ENCODE data around the gene ACBD4.

Gene ACBD4

GRCh38 chr17:45161288-45162024 is 26.0 kb downstream of the ACBD4 start, which contains the start of gene HEXIM2:
HEXIM2 (plus strand) TSS chr17:45161875; CDS start chr17:45162794, 919 bp downstream.
- peak; percentile 99 for DNase-seq

- DNase-seq: no peak
Observed at GRCh38 chr17:45162025-45162687, 26.7 kb downstream of the ACBD4 start.

GRCh38 chr17:45164734-45165269 is 29.3 kb downstream of the ACBD4 start:
- DNase-seq: no peak

- no peak for DNase-seq
Observed at GRCh38 chr17:45168991-45169752, 33.7 kb downstream of the ACBD4 start.

GRCh38 chr17:45170280-45170930 is 34.9 kb downstream of the ACBD4 start:
- no peak for DNase-seq

GRCh38 chr17:45170931-45171337 is 35.4 kb downstream of the ACBD4 start:
- no peak for DNase-seq

GRCh38 chr17:45171338-45172231 is 36.1 kb downstream of the ACBD4 start:
- no peak for DNase-seq

GRCh38 chr17:45172232-45172540 is 36.7 kb downstream of the ACBD4 start:
- no peak for DNase-seq

- no peak for DNase-seq
Observed at GRCh38 chr17:45172541-45173286, 37.2 kb downstream of the ACBD4 start.

- no peak for DNase-seq
Observed at GRCh38 chr17:45175759-45176115, 40.2 kb downstream of the ACBD4 start.

GRCh38 chr17:45177563-45177962 is 42.1 kb downstream of the ACBD4 start:
- DNase-seq: no peak

- no peak for DNase-seq
Observed at GRCh38 chr17:45184144-45184543, 48.7 kb downstream of the ACBD4 start.

GRCh38 chr17:45186801-45187354 is 51.4 kb downstream of the ACBD4 start:
- DNase-seq: no peak

GRCh38 chr17:45189009-45189408 is 53.5 kb downstream of the ACBD4 start:
- DNase-seq: no peak

GRCh38 chr17:45190503-45191255 is 55.2 kb downstream of the ACBD4 start:
- DNase-seq: no peak

Data from NCI-H1417 treated with DMSO at 0.1 percent for 48 hours (cell line).